RWPE1 (cell line): ENCODE results near the gene C5.

Source experiments
- CTCF ChIA-PET: fragments of 350-600 bp; sonication (Branson Sonifier 250); formaldehyde crosslinking; extraction: SDS; loops from one replicate; lab custom pipeline; 2021; lab: Yijun Ruan, JAX
- POLR2A ChIA-PET: fragments of 400-600 bp; formaldehyde crosslinking; extraction: SDS; loops from one replicate; lab custom pipeline; 2020; ENCODE audit warnings: antibody characterized with exemption; ENCODE audit not compliant: low non-redundant PET; lab: Yijun Ruan, JAX
- DNase-seq: peaks from one replicate; pipeline ENCODE4 v3.0.0; 2012; ENCODE audit warnings: low spot score
- H3K27ac ChIP-seq: fragments of 450-650 bp; 2 replicates; pipeline ENCODE4 v1.5.1; 2017
- TF ChIP-seq, protein P1 (sequence below): fragments of 450-650 bp; conservative IDR thresholded peaks from 2 replicates; pipeline ENCODE4 v1.5.1; 2017; ENCODE audit warnings: low read depth, mild to moderate bottlenecking

C5 gene

DNA sequence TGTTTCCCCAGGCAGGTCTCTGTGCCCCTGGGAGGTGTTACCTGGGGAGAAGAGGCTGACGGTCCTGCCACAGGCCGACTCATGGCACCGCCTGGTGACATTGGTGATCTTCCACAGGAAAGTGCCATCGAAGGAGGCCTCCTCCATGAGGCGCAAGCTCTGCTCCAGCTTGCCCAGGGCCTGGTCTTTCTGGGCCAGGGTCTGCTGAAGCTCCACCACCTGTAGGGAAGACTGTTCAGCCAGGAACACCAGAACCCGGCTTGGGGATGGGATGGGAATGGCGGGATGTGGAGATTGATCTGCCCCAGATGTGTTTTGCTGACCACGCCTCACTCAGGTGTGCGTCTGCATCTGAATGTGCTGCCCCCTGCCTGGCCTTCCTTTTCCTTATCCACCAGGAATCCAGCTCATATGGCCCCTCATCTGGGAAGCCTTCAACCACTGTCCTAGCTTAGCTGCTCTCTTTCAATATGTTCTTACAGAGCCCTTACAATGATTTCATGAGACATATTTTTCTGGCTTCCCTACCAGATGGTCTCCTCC lies 138.7 kb downstream of the C5 start:
- TF ChIP-seq, protein P1, sequence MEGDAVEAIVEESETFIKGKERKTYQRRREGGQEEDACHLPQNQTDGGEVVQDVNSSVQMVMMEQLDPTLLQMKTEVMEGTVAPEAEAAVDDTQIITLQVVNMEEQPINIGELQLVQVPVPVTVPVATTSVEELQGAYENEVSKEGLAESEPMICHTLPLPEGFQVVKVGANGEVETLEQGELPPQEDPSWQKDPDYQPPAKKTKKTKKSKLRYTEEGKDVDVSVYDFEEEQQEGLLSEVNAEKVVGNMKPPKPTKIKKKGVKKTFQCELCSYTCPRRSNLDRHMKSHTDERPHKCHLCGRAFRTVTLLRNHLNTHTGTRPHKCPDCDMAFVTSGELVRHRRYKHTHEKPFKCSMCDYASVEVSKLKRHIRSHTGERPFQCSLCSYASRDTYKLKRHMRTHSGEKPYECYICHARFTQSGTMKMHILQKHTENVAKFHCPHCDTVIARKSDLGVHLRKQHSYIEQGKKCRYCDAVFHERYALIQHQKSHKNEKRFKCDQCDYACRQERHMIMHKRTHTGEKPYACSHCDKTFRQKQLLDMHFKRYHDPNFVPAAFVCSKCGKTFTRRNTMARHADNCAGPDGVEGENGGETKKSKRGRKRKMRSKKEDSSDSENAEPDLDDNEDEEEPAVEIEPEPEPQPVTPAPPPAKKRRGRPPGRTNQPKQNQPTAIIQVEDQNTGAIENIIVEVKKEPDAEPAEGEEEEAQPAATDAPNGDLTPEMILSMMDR: no peak
- POLR2A ChIA-PET: interaction anchor here (0.6 kb wide), 2 partner anchors 72 to 210 kb away, joined by 3 to 8 read pairs; no protein-coding TSS in a partner anchor
- DNase-seq: no peak
- CTCF ChIA-PET: interaction anchor here (0.7 kb wide), 1 partner anchor 529 kb away, joined by 5 read pairs; no protein-coding TSS in a partner anchor
- 0 out of 2 replicates have a peak overlapping the region, but pooled peaks have one; percentile 1 for H3K27ac ChIP-seq

DNA sequence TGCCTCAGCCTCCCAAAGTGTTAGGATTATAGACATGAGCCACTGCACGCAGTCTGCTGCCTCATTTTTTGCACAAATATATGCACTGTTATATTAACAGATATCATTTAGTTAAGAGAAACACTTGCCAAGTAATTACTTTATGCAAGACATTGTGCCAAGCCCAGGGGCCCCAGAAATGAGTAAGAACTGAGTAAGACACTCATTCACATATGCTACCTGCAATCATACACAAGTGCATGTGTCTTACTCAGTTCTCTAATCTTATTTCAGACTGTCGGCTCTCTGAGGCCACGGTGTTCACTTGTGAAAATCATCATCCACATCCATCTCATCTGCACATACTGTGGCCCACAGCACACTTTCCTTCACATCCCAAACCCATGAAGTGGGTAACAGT lies 139.4 kb downstream of the C5 start:
- H3K27ac ChIP-seq: no peak overlapping the region; the same call in 1 of the 2 replicates
- ChIA-PET POLR2A (interaction anchor here (0.6 kb wide), 1 partner anchor 71 kb away, joined by 8 read pairs; no protein-coding TSS in a partner anchor), CTCF (interaction anchor here (0.6 kb wide), 1 partner anchor 15 kb away, joined by 3 read pairs; no protein-coding TSS in a partner anchor)
- TF ChIP-seq, protein P1: no peak
- no peak for DNase-seq

DNA sequence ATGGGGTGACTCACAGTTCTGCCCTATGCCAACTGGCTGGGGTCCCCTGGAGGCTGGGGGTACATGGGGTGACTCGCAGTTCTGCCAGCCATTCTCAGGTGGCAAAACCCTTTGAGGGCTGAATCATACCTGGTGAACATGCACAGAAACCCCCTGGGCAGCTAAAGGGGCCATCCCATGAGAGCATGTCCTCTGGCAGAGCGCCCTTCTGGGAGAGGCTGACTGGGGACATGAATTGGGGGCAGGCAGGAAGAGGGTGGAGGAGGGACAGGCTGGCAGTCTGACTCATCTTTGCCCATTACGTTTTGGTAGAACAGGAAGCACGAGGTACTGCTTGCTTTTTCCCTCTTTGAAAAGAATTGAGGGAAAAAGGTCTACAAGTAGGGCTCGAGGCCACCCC lies 140.2 kb downstream of the C5 start:
- TF ChIP-seq, protein P1: no peak
- CTCF ChIA-PET: interaction anchor here (0.6 to 0.7 kb wide), 2 partner anchors 15 to 154 kb away, joined by 3 to 5 read pairs; no protein-coding TSS in a partner anchor
- POLR2A ChIA-PET: no interaction called here
- H3K27ac ChIP-seq: peak overlapping the region; percentile 64
- peak; percentile 45 for DNase-seq

DNA sequence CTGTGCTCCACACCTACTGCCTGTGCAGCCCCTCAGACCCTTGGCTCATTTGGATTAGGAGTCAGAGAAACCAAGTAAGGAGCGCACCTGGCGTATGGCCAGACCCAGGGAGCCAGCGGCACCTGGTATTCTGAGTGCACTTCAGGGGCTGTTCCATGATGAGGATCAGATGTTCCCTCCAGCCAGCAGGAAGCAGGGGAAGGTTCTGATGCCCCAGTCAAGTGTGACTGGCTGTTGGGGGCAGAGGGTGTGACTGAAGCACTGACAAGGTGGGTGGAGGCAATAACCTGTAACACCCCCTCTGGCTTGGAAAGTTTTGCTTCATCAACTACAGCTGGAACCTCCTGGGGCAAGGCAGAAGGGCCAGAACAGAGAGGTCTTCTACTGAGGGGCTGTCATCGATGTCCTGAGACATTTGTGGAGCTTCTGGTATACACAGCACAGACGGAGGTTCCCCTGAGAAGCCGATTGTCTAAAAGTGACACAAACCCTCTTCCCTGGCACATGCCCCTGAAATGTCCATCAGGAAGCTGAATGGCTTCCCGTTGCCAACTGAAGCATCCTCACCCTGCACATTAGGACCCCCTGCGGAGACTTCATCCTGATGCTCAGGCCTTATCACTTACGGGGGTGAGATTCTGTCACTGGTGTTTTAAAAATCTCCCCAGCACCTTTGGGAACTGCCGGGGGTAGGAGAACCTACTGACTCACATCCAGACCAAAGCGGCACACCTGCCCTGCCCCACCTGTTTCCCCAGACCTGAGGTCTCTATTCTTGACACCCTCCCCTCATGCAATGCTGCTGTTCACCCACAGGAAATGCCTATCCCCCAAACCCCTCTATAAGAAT lies 144.5 kb downstream of the C5 start:
- no peak overlapping the region for H3K27ac ChIP-seq
- POLR2A ChIA-PET: no interaction called here
- CTCF ChIA-PET: no interaction called here
- no peak for DNase-seq
- TF ChIP-seq, protein P1: no peak

DNA sequence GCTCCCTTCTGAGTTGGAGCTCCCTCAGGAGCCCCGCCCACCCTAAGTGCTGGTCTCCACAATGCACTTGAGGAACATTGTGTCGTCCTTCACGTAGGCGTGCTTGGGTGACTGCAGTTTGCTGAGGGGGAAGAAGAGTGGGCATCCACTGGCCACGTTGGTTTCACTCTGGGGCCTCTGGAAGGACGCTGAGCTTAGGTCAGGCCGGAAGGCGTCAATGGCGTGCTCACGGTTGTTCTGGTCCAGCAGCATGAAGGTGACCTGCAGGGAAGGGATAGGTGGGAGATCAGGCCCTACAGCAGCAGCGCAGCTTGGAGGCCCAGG lies 145.1 kb downstream of the C5 start:
- POLR2A ChIA-PET: no interaction called here
- TF ChIP-seq, protein P1: no peak
- DNase-seq: no peak
- no peak overlapping the region for H3K27ac ChIP-seq
- CTCF ChIA-PET: no interaction called here

DNA sequence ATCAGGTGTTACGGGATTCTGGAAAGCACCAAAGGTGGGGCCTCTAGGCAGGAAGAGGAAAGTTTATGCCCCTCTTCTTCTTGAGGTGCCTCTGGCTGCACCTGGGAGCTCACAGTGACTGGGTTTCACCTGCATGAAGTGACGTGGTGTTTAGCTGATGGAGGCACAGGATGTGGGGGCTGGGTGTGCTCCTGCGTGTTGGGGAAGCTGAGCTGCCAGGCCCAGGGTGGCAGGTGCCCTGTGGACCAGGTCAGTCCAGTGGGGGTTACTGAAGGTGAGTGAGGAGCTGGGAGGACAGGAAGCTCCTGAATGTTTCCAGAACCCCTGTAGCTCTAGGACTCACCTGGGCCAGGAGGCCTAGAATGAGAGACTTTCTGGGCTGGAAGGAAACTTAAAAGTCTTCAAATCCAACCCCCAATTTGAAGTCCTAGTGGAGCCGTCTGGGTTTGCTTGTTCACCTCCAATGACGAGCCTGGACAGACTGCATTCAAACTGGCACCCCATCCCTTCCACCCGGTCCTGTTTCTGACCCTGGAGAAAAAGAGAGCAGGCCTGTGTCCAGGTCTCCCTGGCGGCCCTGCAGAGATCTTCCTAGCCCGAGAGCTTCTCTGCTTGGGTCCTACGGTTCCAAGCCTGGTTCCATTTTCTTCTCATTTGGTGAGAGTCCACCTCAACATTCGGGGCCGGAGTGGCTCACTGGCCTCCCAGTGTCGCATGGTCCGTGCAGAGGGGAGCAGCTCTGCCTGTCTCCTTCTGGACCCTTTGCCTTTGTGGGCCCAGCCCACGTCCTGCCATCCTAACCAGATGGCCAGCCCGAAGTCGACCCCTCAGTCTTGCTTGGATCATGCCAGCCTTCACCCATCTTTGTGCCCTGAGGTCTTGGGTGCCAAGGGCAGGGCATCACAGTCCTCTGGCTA lies 145.8 kb downstream of the C5 start:
- no peak for DNase-seq
- TF ChIP-seq, protein P1: no peak
- H3K27ac ChIP-seq: no peak overlapping the region
- CTCF ChIA-PET: no interaction called here
- POLR2A ChIA-PET: no interaction called here
